Lower lobe of right lung (tissue), 2 donors: ENCODE data around the gene CALML5. TPM values are rescaled to one million over a fixed set of nuclear protein-coding genes. Genes with fewer than 3 reads are reported as not detected.

Experiments used
- ATAC-seq, 2 donors: fragments of 200-7000 bp; cut with Tn5 transposase; one replicate each; pipeline ENCODE4 v1.9.1; 2020 to 2022; ENCODE audit warnings: mild to moderate bottlenecking in 2 of 2, moderate library complexity in 2 of 2
- DNase-seq: peaks from one replicate; pipeline ENCODE4 v3.0.0-alpha.2; 2020
- H3K27ac ChIP-seq: fragments of 200-600 bp; one replicate; pipeline ENCODE4 v1.8.0; 2022
- H3K27me3 ChIP-seq: fragments of 200-600 bp; one replicate; pipeline ENCODE4 v1.8.0; 2022; ENCODE audit warnings: low read depth
- H3K36me3 ChIP-seq: fragments of 200-600 bp; one replicate; pipeline ENCODE4 v1.8.0; 2022; ENCODE audit warnings: mild to moderate bottlenecking
- H3K4me1 ChIP-seq: fragments of 200-600 bp; one replicate; pipeline ENCODE4 v1.8.0; 2022
- H3K4me3 ChIP-seq: fragments of 200-600 bp; one replicate; pipeline ENCODE4 v1.8.0; 2022; ENCODE audit warnings: mild to moderate bottlenecking
- H3K9me3 ChIP-seq: fragments of 200-600 bp; one replicate; pipeline ENCODE4 v1.8.0; 2022
- CTCF ChIP-seq: fragments of 200-600 bp; IDR thresholded peaks from one replicate; pipeline ENCODE4 v1.8.0; 2022; ENCODE audit warnings: antibody characterized with exemption, mild to moderate bottlenecking
- intact Hi-C: fragments of 100-400 bp; cut with DNase I; formaldehyde crosslinking; loops from one replicate; pipeline ENCODE4 v1.11.0; 2022
- total RNA-seq: library from RNA; stranded (reverse); fragmentation: NEBNext Ultra II Directional; extraction: Animal tissue kit (Norgen Biotek cat#: 25700); gene quantifications from one replicate; pipeline ENCODE4 v1.2.1, GENCODE V29; 2021
- donor health status: DM: no; HTN: yes; CAD: no; lungs with severe emphysema.

Gene CALML5
- total RNA-seq, 1 donor from 2014 or later, result not detected

GRCh38 chr10:5461914-5462840 is 37.2 kb downstream of the CALML5 start:
- Histone ChIP-seq H3K4me1 (peaks cover 12% of the 10 kb centered on the region), H3K9me3 (no peaks in the 10 kb centered on the region), H3K27ac (no peak overlapping the region), H3K27me3 (no peaks in the 10 kb centered on the region), H3K4me3 (no peak overlapping the region), H3K36me3 (peaks cover 13% of the 10 kb centered on the region)
- DNase-seq (no peak), ATAC-seq (no peak)
- intact Hi-C loops, result no loop called here
- no peak for TF ChIP-seq CTCF

- Histone ChIP-seq H3K36me3 (peaks cover 23% of the 10 kb centered on the region), H3K4me1 (peaks cover 4% of the 10 kb centered on the region), H3K27ac (no peak overlapping the region), H3K4me3 (no peak overlapping the region), H3K27me3 (no peaks in the 10 kb centered on the region), H3K9me3 (no peaks in the 10 kb centered on the region)
- ATAC-seq (no peak), DNase-seq (no peak)
- intact Hi-C loops, result no loop called here
- no peak for TF ChIP-seq CTCF
Observed at GRCh38 chr10:5461203-5461588, 38.2 kb downstream of the CALML5 start.

GRCh38 chr10:5460468-5461202 is 38.7 kb downstream of the CALML5 start:
- no peak overlapping the region for H3K4me3 ChIP-seq
- TF ChIP-seq CTCF, result no peak
- H3K27me3 ChIP-seq, result no peaks in the 10 kb centered on the region
- DNase-seq (no peak), ATAC-seq (no peak)
- no peaks in the 10 kb centered on the region for H3K9me3 ChIP-seq
- H3K4me1 ChIP-seq, result no peaks in the 10 kb centered on the region
- intact Hi-C loops, result no loop called here
- no peak overlapping the region for H3K27ac ChIP-seq
- H3K36me3 ChIP-seq, result peaks cover 28% of the 10 kb centered on the region

GRCh38 chr10:5458949-5459747 is 40.2 kb downstream of the CALML5 start:
- H3K4me1 ChIP-seq, result no peaks in the 10 kb centered on the region
- H3K27ac ChIP-seq, result no peak overlapping the region
- H3K9me3 ChIP-seq, result no peaks in the 10 kb centered on the region
- DNase-seq, result no peak
- ATAC-seq, result no peak
- intact Hi-C loops, result no loop called here
- no peaks in the 10 kb centered on the region for H3K27me3 ChIP-seq
- H3K36me3 ChIP-seq, result peaks cover 43% of the 10 kb centered on the region
- no peak for TF ChIP-seq CTCF
- no peak overlapping the region for H3K4me3 ChIP-seq

- Histone ChIP-seq H3K4me3 (no peak overlapping the region), H3K9me3 (no peaks in the 10 kb centered on the region), H3K36me3 (peaks cover 50% of the 10 kb centered on the region), H3K27me3 (no peaks in the 10 kb centered on the region), H3K27ac (no peak overlapping the region), H3K4me1 (no peaks in the 10 kb centered on the region)
- intact Hi-C loops, result no loop called here
- TF ChIP-seq CTCF, result no peak
- DNase-seq, result no peak
- no peak for ATAC-seq
Observed at GRCh38 chr10:5458425-5458824, 40.9 kb downstream of the CALML5 start.
